ENCODE measurements around the gene ARHGAP6.

- TF ChIP-seq TAF1 (IDR thresholded peaks at IDR 0.05; ENCODE audit: low read depth): no peak
- TF ChIP-seq TCF12 (IDR thresholded peaks at IDR 0.05; ENCODE audit: low read depth): no peak
- TF ChIP-seq RAD21 (IDR thresholded peaks at IDR 0.05; ENCODE audit: low read depth): no peak
- TF ChIP-seq EGR1 (IDR thresholded peaks at IDR 0.05): no peak
- no peak for TF ChIP-seq FOXM1 (IDR thresholded peaks at IDR 0.05; ENCODE audit: borderline replicate concordance, low read depth)
Observed at GRCh38 chrX:11499076-11500044, 166.4 kb downstream of the ARHGAP6 start.
